ENCODE data around the gene NMUR1. TPM values are rescaled to one million over a fixed set of nuclear protein-coding genes. Genes with fewer than 3 reads are reported as not detected.

The NMUR1 gene
- total RNA-seq, 1 donor: 1.8 TPM

DNA sequence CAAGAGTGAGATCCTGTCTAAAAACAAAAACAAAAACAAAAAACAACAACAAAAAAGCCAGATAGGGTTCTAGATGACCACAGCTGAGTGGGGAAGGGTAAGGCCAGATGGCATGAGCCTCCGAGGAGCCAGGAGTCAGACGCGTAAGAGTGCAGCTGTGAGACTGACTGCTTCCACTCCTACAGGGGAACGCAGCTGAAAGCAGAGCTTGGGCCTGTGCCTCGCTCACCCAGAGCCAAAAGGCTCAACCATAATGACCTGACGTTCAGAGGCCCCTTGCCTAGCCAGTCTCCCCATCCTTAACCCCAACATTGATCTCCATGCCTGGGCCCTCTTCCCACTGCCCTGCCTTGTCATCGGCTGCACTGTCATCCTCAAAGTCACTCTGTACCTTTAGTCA lies 39.4 kb downstream of the NMUR1 start:
- no peaks in the 10 kb centered on the region for H3K27me3 ChIP-seq (ENCODE audit: insufficient read depth, low read length)
- H3K4me1 ChIP-seq (ENCODE audit: insufficient read depth, low read length): no peaks in the 10 kb centered on the region
- H3K4me3 ChIP-seq (ENCODE audit: low read length): no peak overlapping the region
- no peaks in the 10 kb centered on the region for H3K9me3 ChIP-seq (ENCODE audit: low read depth, low read length)

DNA sequence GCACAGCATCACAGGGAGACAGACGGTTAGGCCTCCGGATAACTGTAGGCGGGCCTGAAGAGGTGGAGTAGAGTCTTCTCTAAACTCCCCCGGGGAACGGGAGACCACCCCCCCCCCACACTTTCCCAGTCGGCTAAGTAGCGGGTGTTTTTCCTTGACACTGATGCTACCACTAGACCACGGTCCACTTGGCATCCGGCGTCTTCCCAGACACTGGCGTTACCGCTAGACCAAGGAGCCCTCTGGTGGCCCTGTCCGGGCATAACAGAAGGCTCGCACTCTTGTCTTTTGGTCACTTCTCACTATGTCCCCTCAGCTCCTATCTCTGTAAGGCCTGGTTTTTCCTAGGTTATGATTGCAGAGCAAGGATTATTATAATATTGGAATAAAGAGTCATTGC lies 40.3 kb downstream of the NMUR1 start:
- H3K4me3 ChIP-seq (ENCODE audit: low read length): no peak overlapping the region

GRCh38 chr2:231488331-231488730 lies 41.9 kb downstream of the NMUR1 start:
- Histone ChIP-seq H3K27me3 (ENCODE audit: insufficient read depth, low read length) (no peaks in the 10 kb centered on the region), H3K4me3 (ENCODE audit: low read length) (no peak overlapping the region), H3K4me1 (ENCODE audit: insufficient read depth, low read length) (peaks cover 4% of the 10 kb centered on the region), H3K9me3 (ENCODE audit: low read depth, low read length) (no peaks in the 10 kb centered on the region)

More for the DNA sequence above, 40.3 kb downstream of the NMUR1 start:
- H3K9me3 ChIP-seq (ENCODE audit: low read depth, low read length): no peaks in the 10 kb centered on the region
- H3K27me3 ChIP-seq (ENCODE audit: insufficient read depth, low read length): no peaks in the 10 kb centered on the region
- H3K4me1 ChIP-seq (ENCODE audit: insufficient read depth, low read length): no peaks in the 10 kb centered on the region

DNA sequence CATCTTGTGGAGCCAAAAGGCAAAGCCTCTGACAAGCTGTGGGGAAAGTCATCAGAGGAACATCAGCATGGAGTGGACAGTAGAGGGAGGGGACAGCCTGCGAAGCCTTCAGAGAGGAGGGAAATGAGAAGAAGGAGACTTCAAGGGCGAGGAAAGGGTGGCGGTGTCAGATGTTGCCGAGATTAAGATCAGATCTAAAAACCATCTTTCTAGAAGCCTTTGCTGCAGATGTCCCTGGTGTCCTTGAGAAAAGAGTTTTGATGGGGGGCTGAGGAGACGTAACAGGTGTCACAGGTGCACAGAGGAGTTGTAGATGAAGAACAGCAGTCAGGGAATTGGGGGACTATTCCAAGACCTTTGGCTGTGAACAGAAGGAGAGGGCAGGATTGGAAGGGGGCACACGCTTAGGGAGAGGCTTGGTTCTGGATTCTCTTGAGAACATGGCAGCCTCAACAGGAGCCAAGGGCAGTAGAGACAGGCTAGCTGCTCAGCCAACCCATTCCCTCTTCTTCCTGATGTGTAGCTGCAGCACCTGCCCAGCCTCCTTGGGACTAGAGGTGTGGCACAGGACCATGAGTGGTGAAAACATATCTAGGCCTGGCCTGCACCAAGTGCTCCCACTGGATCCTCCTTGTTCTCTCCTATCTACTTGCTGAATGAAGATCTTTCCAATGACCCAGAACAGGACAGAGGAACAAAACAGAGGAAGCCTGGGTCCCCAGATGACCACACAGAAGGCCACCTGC lies 43.2 kb downstream of the NMUR1 start:
- no peaks in the 10 kb centered on the region for H3K9me3 ChIP-seq (ENCODE audit: low read depth, low read length)
- peaks cover 7% of the 10 kb centered on the region for H3K4me1 ChIP-seq (ENCODE audit: insufficient read depth, low read length)
- no peaks in the 10 kb centered on the region for H3K27me3 ChIP-seq (ENCODE audit: insufficient read depth, low read length)
- no peak overlapping the region for H3K4me3 ChIP-seq (ENCODE audit: low read length)

GRCh38 chr2:231483398-231484329 lies 46.6 kb downstream of the NMUR1 start:
- peaks cover 7% of the 10 kb centered on the region for H3K4me1 ChIP-seq (ENCODE audit: insufficient read depth, low read length)
- H3K27me3 ChIP-seq (ENCODE audit: insufficient read depth, low read length): no peaks in the 10 kb centered on the region
- peak overlapping the region; percentile 49 for H3K4me3 ChIP-seq (ENCODE audit: low read length)
- H3K9me3 ChIP-seq (ENCODE audit: low read depth, low read length): no peaks in the 10 kb centered on the region

- no peaks in the 10 kb centered on the region for H3K27me3 ChIP-seq (ENCODE audit: insufficient read depth, low read length)
- H3K9me3 ChIP-seq (ENCODE audit: low read depth, low read length): no peaks in the 10 kb centered on the region
- H3K4me1 ChIP-seq (ENCODE audit: insufficient read depth, low read length): peaks cover 7% of the 10 kb centered on the region
- H3K4me3 ChIP-seq (ENCODE audit: low read length): peak overlapping the region; percentile 49
Measured at GRCh38 chr2:231482806-231483391, 47.3 kb downstream of the NMUR1 start.

- H3K27me3 ChIP-seq (ENCODE audit: insufficient read depth, low read length): no peaks in the 10 kb centered on the region
- H3K4me3 ChIP-seq (ENCODE audit: low read length): no peak overlapping the region
- no peaks in the 10 kb centered on the region for H3K9me3 ChIP-seq (ENCODE audit: low read depth, low read length)
- H3K4me1 ChIP-seq (ENCODE audit: insufficient read depth, low read length): peaks cover 7% of the 10 kb centered on the region
Measured at GRCh38 chr2:231480781-231481180, 49.5 kb downstream of the NMUR1 start.

GRCh38 chr2:231479455-231479854 lies 50.8 kb downstream of the NMUR1 start:
- Histone ChIP-seq H3K27me3 (ENCODE audit: insufficient read depth, low read length) (no peaks in the 10 kb centered on the region), H3K9me3 (ENCODE audit: low read depth, low read length) (no peaks in the 10 kb centered on the region), H3K4me3 (ENCODE audit: low read length) (no peak overlapping the region), H3K4me1 (ENCODE audit: insufficient read depth, low read length) (peaks cover 7% of the 10 kb centered on the region)

- H3K4me1 ChIP-seq (ENCODE audit: insufficient read depth, low read length): no peaks in the 10 kb centered on the region
Measured at GRCh38 chr2:231476920-231477319, 53.3 kb downstream of the NMUR1 start.

DNA sequence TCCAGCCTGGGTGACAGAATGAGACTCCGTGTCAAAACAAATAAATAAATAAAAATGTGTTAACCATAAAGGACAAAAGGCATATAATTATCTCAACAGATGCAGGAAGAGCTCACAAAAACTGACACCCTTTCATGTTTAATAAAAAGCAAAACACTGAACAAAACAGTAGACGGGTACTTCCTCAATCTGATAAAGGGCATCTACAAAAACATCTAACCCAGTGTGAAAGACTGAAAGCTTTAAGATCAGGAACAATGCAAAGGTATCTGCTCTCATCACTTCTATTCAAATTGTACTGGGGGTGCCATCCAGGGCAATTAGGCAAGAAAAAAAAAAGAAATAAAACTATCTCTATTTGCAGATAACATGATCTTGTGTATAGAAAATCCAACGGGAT lies 54.3 kb downstream of the NMUR1 start:
- no peak overlapping the region for H3K4me3 ChIP-seq (ENCODE audit: low read length)

More at GRCh38 chr2:231476920-231477319, 53.3 kb downstream of the NMUR1 start:
- H3K9me3 ChIP-seq (ENCODE audit: low read depth, low read length): no peaks in the 10 kb centered on the region
- no peak overlapping the region for H3K4me3 ChIP-seq (ENCODE audit: low read length)
- H3K27me3 ChIP-seq (ENCODE audit: insufficient read depth, low read length): no peaks in the 10 kb centered on the region

More for the DNA sequence above, 54.3 kb downstream of the NMUR1 start:
- no peaks in the 10 kb centered on the region for H3K4me1 ChIP-seq (ENCODE audit: insufficient read depth, low read length)
- H3K9me3 ChIP-seq (ENCODE audit: low read depth, low read length): no peaks in the 10 kb centered on the region
- no peaks in the 10 kb centered on the region for H3K27me3 ChIP-seq (ENCODE audit: insufficient read depth, low read length)

Other genes starting within 250 kb of the NMUR1 start
- 6.5 TPM for gene B3GNT7, start 134.7 kb downstream of the NMUR1 start, total RNA-seq
- gene NCL, start 66.0 kb downstream of the NMUR1 start, total RNA-seq: 182 TPM
- not detected for gene TEX44, start 62.4 kb upstream of the NMUR1 start, total RNA-seq
- 1,408 TPM for gene PTMA, start 178.1 kb upstream of the NMUR1 start, total RNA-seq